ENCODE measurements around the gene GPATCH1.
"Not testable (repeated sequence)": the region's sequence is repeated elsewhere in the genome, so short reads cannot be mapped to it uniquely, and the experiment has no call there.

The GPATCH1 gene

GRCh38 chr19:33124207-33125098 lies 43.5 kb downstream of the GPATCH1 start:
- FAIRE-seq, result no peak

- FAIRE-seq, result no peak
Measured at GRCh38 chr19:33125929-33126388, 45.0 kb downstream of the GPATCH1 start.

GRCh38 chr19:33126712-33127111 lies 45.7 kb downstream of the GPATCH1 start:
- not testable (repeated sequence) for FAIRE-seq

- no peak for FAIRE-seq
Measured at GRCh38 chr19:33129901-33130300, 48.9 kb downstream of the GPATCH1 start.

- no peak for FAIRE-seq
Measured at GRCh38 chr19:33130433-33130832, 49.5 kb downstream of the GPATCH1 start.

- FAIRE-seq, result no peak
Measured at GRCh38 chr19:33132021-33132420, 51.0 kb downstream of the GPATCH1 start, which contains the start of gene WDR88. WDR88 (plus strand) TSS chr19:33132114; CDS start chr19:33132170, 56 bp downstream.

- no peak for FAIRE-seq
Measured at GRCh38 chr19:33132425-33132824, 51.4 kb downstream of the GPATCH1 start.

- FAIRE-seq, result no peak
Measured at GRCh38 chr19:33133438-33134031, 52.6 kb downstream of the GPATCH1 start.

- no peak for FAIRE-seq
Measured at GRCh38 chr19:33134571-33135041, 53.6 kb downstream of the GPATCH1 start.

GRCh38 chr19:33139165-33139564 lies 58.2 kb downstream of the GPATCH1 start:
- no peak for FAIRE-seq

GRCh38 chr19:33143897-33144405 lies 63.0 kb downstream of the GPATCH1 start:
- FAIRE-seq, result no peak

GRCh38 chr19:33146209-33146608 lies 65.2 kb downstream of the GPATCH1 start:
- FAIRE-seq, result no peak

GRCh38 chr19:33147538-33147937 lies 66.6 kb downstream of the GPATCH1 start:
- no peak for FAIRE-seq

GRCh38 chr19:33150852-33151518 lies 70.0 kb downstream of the GPATCH1 start:
- no peak for FAIRE-seq

- no peak for FAIRE-seq
Measured at GRCh38 chr19:33152176-33152575, 71.2 kb downstream of the GPATCH1 start.

GRCh38 chr19:33152625-33153024 lies 71.6 kb downstream of the GPATCH1 start:
- FAIRE-seq, result not testable (repeated sequence)

GRCh38 chr19:33154313-33154712 lies 73.3 kb downstream of the GPATCH1 start:
- FAIRE-seq, result not testable (repeated sequence)

- no peak for FAIRE-seq
Measured at GRCh38 chr19:33156334-33156733, 75.4 kb downstream of the GPATCH1 start.

- no peak for FAIRE-seq
Measured at GRCh38 chr19:33157906-33158305, 76.9 kb downstream of the GPATCH1 start.

- no peak for FAIRE-seq
Measured at GRCh38 chr19:33158365-33158764, 77.4 kb downstream of the GPATCH1 start.

GRCh38 chr19:33159149-33159548 lies 78.2 kb downstream of the GPATCH1 start:
- no peak for FAIRE-seq

GRCh38 chr19:33159893-33160292 lies 78.9 kb downstream of the GPATCH1 start:
- FAIRE-seq, result no peak

- FAIRE-seq, result no peak
Measured at GRCh38 chr19:33161201-33161600, 80.2 kb downstream of the GPATCH1 start.

Measured in endometrium (tissue), 2 donors.